ENCODE data around the gene SEC62.
A peak's percentile ranks its signal among the peaks of the same experiment; 100 is the strongest.
"Not testable (repeated sequence)": the region's sequence is repeated elsewhere in the genome, so short reads cannot be mapped to it uniquely, and the experiment has no call there.

The SEC62 gene

GRCh38 chr3:170019306-170019705, 52.7 kb downstream of the SEC62 start:
- not testable (repeated sequence) for DNase-seq

- no peak for DNase-seq
Measured at GRCh38 chr3:170021083-170021482, 54.5 kb downstream of the SEC62 start.

- DNase-seq, result no peak
Measured at GRCh38 chr3:170022336-170022735, 55.7 kb downstream of the SEC62 start.

- no peak for DNase-seq
Measured at GRCh38 chr3:170023165-170023564, 56.6 kb downstream of the SEC62 start.

- DNase-seq, result no peak
Measured at GRCh38 chr3:170024581-170024980, 58.0 kb downstream of the SEC62 start.

- peak; percentile 22 for DNase-seq
Measured at GRCh38 chr3:170027233-170028102, 60.9 kb downstream of the SEC62 start.

GRCh38 chr3:170033489-170033888, 66.9 kb downstream of the SEC62 start:
- peak; percentile 76 for DNase-seq

GRCh38 chr3:170037463-170038433, 71.1 kb downstream of the SEC62 start, which contains the start of gene GPR160:
GPR160 (plus strand) TSS chr3:170037995; CDS start chr3:170083973, 45,978 bp downstream.
- DNase-seq, result peak; percentile 82

- peak; percentile 22 for DNase-seq
Measured at GRCh38 chr3:170038434-170039110, 72.0 kb downstream of the SEC62 start.

GRCh38 chr3:170040418-170040817, 73.8 kb downstream of the SEC62 start:
- no peak for DNase-seq

- DNase-seq, result no peak
Measured at GRCh38 chr3:170043506-170043905, 76.9 kb downstream of the SEC62 start.

GRCh38 chr3:170044271-170044670, 77.7 kb downstream of the SEC62 start:
- no peak for DNase-seq

GRCh38 chr3:170044795-170045244, 78.2 kb downstream of the SEC62 start:
- peak; percentile 10 for DNase-seq

- no peak for DNase-seq
Measured at GRCh38 chr3:170046269-170047132, 79.9 kb downstream of the SEC62 start.

GRCh38 chr3:170047133-170047404, 80.5 kb downstream of the SEC62 start:
- no peak for DNase-seq

All from CD4-positive, alpha-beta T cell treated with Interleukin-17A for 1 hour (primary cell).